Kidney (tissue), 14 donors: Measurements from ENCODE around the gene AP5Z1. TPM values are rescaled to one million over a fixed set of nuclear protein-coding genes. Genes with fewer than 3 reads are reported as not detected.

Experiments
- DNase-seq, 5 donors: peaks; one replicate each; pipeline ENCODE4 v3.0.0-alpha.2; 2013 to 2020
- FAIRE-seq: peaks from 2 replicates; lab custom pipeline; 2012; peaks lifted over from hg19 to GRCh38; lab: Jason Lieb, UNC
- H3K27ac ChIP-seq, 2 donors: one replicate each; pipeline ENCODE4 v1.7.0; 2013; ENCODE audit warnings: low read depth in 2 of 2, low read length in 2 of 2, inconsistent platforms in 1 of 2
- H3K27me3 ChIP-seq: one replicate; pipeline ENCODE4 v1.7.1; 2013; ENCODE audit warnings: low read length, inconsistent platforms; ENCODE audit not compliant: control insufficient read depth, insufficient read depth
- H3K36me3 ChIP-seq, 3 donors: one replicate each; pipeline versions ENCODE4 v1.7.0 to v1.7.1; 2013; ENCODE audit warnings: low read length in 3 of 3, control low read depth in 1 of 3, inconsistent platforms in 1 of 3; ENCODE audit not compliant: insufficient read depth in 3 of 3, control insufficient read depth in 2 of 3
- H3K4me1 ChIP-seq, 3 donors: one replicate each; pipeline versions ENCODE4 v1.7.0 to v1.7.1; 2013; ENCODE audit warnings: low read length in 3 of 3, inconsistent platforms in 1 of 3, low read depth in 1 of 3; ENCODE audit not compliant: control insufficient read depth in 2 of 3, insufficient read depth in 2 of 3
- H3K4me3 ChIP-seq, 3 donors: one replicate each; pipeline versions ENCODE4 v1.7.0 to v1.8.1; 2013; ENCODE audit warnings: low read length in 3 of 3, control low read depth in 1 of 3, inconsistent platforms in 1 of 3
- H3K9ac ChIP-seq, 3 donors: one replicate each; pipeline versions ENCODE4 v1.7.0 to v1.7.1; 2013; ENCODE audit warnings: low read length in 3 of 3, control low read depth in 1 of 3, inconsistent platforms in 1 of 3
- H3K9me3 ChIP-seq, 3 donors: one replicate each; pipeline versions ENCODE4 v1.7.0 to v1.7.1; 2013; ENCODE audit warnings: low read length in 3 of 3, control low read depth in 1 of 3, inconsistent platforms in 1 of 3; ENCODE audit not compliant: control insufficient read depth in 2 of 3, insufficient read depth in 1 of 3
- intact Hi-C: fragments of 100-400 bp; cut with DNase I; formaldehyde crosslinking; loops from one replicate; pipeline ENCODE4 v1.11.1; 2022
- polyA plus RNA-seq: library from polyadenylated mRNA; stranded (reverse); fragments of 350-450 nt; fragmentation: Illumina TruSeq; extraction: RNeasy Lipid Tissue Mini Kit (QIAGEN cat#74804); gene quantifications from one replicate; pipeline ENCODE4 v1.2.3, GENCODE V29; 2014; ENCODE audit warnings: low read depth, low replicate concordance; ENCODE audit not compliant: insufficient read depth
- total RNA-seq: library from RNA; stranded (reverse); fragmentation: NEBNext Ultra II Directional; extraction: Animal tissue kit (Norgen Biotek cat#: 25700); gene quantifications from one replicate; pipeline ENCODE4 v1.2.1, GENCODE V29; 2021
- TF ChIP-seq, protein P1 (sequence below): IDR thresholded peaks from 3 replicates; pipeline ENCODE4 v1.5.1; 2012; ENCODE audit warnings: mild to moderate bottlenecking, moderate library complexity, borderline replicate concordance; ENCODE audit not compliant: insufficient read depth; ENCODE audit errors: extremely low read depth
- donor health status: control.
- donor health status: control.
- donor health status: control.
- donor health status: control.
- donor health status: control.
- donor health status: DM: yes; HTN: yes; CAD: no.
- donor health status: Normal renal cell carcinoma (clear cell type).

Gene AP5Z1
- total and polyA plus RNA-seq, 2 donors from 2014 or later, result 23.4 to 38.5 TPM

GRCh38 chr7:4759211-4759610 lies 16.2 kb upstream of the AP5Z1 start:
- DNase-seq, result peak in 1 of 5 donors; percentile 77
- H3K4me3 ChIP-seq, result no peak overlapping the region
- TF ChIP-seq, protein P1, sequence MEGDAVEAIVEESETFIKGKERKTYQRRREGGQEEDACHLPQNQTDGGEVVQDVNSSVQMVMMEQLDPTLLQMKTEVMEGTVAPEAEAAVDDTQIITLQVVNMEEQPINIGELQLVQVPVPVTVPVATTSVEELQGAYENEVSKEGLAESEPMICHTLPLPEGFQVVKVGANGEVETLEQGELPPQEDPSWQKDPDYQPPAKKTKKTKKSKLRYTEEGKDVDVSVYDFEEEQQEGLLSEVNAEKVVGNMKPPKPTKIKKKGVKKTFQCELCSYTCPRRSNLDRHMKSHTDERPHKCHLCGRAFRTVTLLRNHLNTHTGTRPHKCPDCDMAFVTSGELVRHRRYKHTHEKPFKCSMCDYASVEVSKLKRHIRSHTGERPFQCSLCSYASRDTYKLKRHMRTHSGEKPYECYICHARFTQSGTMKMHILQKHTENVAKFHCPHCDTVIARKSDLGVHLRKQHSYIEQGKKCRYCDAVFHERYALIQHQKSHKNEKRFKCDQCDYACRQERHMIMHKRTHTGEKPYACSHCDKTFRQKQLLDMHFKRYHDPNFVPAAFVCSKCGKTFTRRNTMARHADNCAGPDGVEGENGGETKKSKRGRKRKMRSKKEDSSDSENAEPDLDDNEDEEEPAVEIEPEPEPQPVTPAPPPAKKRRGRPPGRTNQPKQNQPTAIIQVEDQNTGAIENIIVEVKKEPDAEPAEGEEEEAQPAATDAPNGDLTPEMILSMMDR, result no peak
- FAIRE-seq, result no peak
- H3K9ac ChIP-seq, result no peak overlapping the region
- intact Hi-C loops, result loop anchor here (10.0 kb wide), 1 partner anchor 144 kb away; no protein-coding TSS in a partner anchor
- no peaks in the 10 kb centered on the region for H3K27me3 ChIP-seq
- no peaks in the 10 kb centered on the region for H3K9me3 ChIP-seq
- peaks cover 0 to 58% (median 35%) of the 10 kb centered on the region in 3 donors for H3K36me3 ChIP-seq
- H3K4me1 ChIP-seq, result no peaks in the 10 kb centered on the region
- no peak overlapping the region for H3K27ac ChIP-seq

DNA sequence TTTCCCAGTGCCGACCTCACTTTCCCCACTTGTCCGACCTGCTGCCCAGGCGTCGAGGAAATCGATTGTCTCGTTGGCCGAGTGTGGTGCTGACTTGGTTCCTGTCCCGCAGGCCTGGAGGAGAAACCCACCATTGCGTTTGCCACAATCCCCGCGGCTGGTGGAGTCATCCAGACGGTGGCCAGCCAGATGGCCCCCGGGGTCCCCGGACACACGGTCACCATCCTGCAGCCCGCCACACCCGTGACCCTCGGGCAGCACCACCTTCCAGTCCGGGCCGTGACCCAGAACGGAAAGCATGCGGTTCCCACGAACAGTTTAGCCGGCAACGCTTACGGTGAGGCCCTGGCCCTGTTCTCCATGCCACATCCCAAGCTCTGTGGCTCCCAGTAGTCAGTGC lies 14.5 kb upstream of the AP5Z1 start:
- DNase-seq, result no peak
- H3K27me3 ChIP-seq, result no peaks in the 10 kb centered on the region
- H3K27ac ChIP-seq, result no peak overlapping the region
- peaks cover 0 to 58% (median 28%) of the 10 kb centered on the region in 3 donors for H3K36me3 ChIP-seq
- no peaks in the 10 kb centered on the region for H3K4me1 ChIP-seq
- TF ChIP-seq, protein P1, result no peak
- no peak overlapping the region for H3K4me3 ChIP-seq
- H3K9me3 ChIP-seq, result no peaks in the 10 kb centered on the region
- intact Hi-C loops, result no loop called here
- FAIRE-seq, result no peak
- no peak overlapping the region for H3K9ac ChIP-seq

GRCh38 chr7:4762121-4763055 lies 13.0 kb upstream of the AP5Z1 start:
- H3K9me3 ChIP-seq, result no peaks in the 10 kb centered on the region
- no peak overlapping the region for H3K4me3 ChIP-seq
- H3K27me3 ChIP-seq, result no peaks in the 10 kb centered on the region
- no peak overlapping the region for H3K27ac ChIP-seq
- FAIRE-seq (no peak), DNase-seq (no peak)
- TF ChIP-seq, protein P1, result no peak
- no peaks in the 10 kb centered on the region for H3K4me1 ChIP-seq
- intact Hi-C loops, result no loop called here
- H3K36me3 ChIP-seq, result peaks cover 0 to 51% (median 25%) of the 10 kb centered on the region in 3 donors
- H3K9ac ChIP-seq, result no peak overlapping the region
